OCI-LY7 (cell line): Measurements from ENCODE around the gene LILRB3. TPM values are rescaled to one million over a fixed set of nuclear protein-coding genes. Genes with fewer than 3 reads are reported as not detected.
"Not testable (repeated sequence)": the region's sequence is repeated elsewhere in the genome, so short reads cannot be mapped to it uniquely, and the experiment has no call there.

Source experiments
- BruUV-seq: library from RNA; stranded (reverse); fragments of 400-500 nt; replicated peaks from 2 replicates; lab custom pipeline; 2021; lab: Mats Ljungman, UMichigan
- CTCF ChIA-PET: fragments of 300-600 bp; sonication (Branson Sonifier 250); formaldehyde crosslinking; loops from one replicate; lab custom pipeline; 2022; ENCODE audit warnings: antibody characterized with exemption; ENCODE audit not compliant: unreplicated experiment; lab: Charles Lee
- POLR2A ChIA-PET: fragments of 300-600 bp; sonication (Branson Sonifier 250); formaldehyde crosslinking; loops from one replicate; lab custom pipeline; 2022; ENCODE audit warnings: antibody characterized with exemption; lab: Charles Lee
- DNase-seq: peaks from one replicate; pipeline ENCODE4 v3.0.0-alpha.2; 2015; ENCODE audit warnings: low spot score
- H2AFZ ChIP-seq: fragments of 200-600 bp; sonication (generic), shearing (Covaris generic); 2 replicates; pipeline ENCODE4 v1.6.1; 2014; ENCODE audit warnings: mild to moderate bottlenecking, antibody characterized with exemption, low read length, moderate library complexity
- H3K27ac ChIP-seq: fragments of 200-600 bp; sonication (generic); 2 replicates; pipeline ENCODE4 v1.5.1; 2014; ENCODE audit warnings: mixed run types, low read depth, mild to moderate bottlenecking, moderate library complexity, low read length, inconsistent platforms; ENCODE audit not compliant: poor library complexity, severe bottlenecking
- H3K36me3 ChIP-seq: fragments of 200-600 bp; sonication (generic); 2 replicates; pipeline ENCODE4 v1.6.1; 2014; ENCODE audit warnings: mild to moderate bottlenecking, antibody characterized with exemption, low read length, moderate library complexity, mixed read lengths; ENCODE audit not compliant: insufficient read depth
- H3K4me1 ChIP-seq: fragments of 200-600 bp; sonication (generic); 2 replicates; pipeline ENCODE4 v1.5.1; 2014; ENCODE audit warnings: mild to moderate bottlenecking, low read length; ENCODE audit not compliant: insufficient read depth, poor library complexity, severe bottlenecking
- H3K4me2 ChIP-seq: fragments of 200-600 bp; sonication (generic); 2 replicates; pipeline ENCODE4 v1.6.1; 2014; ENCODE audit warnings: mild to moderate bottlenecking, low read length
- H3K4me3 ChIP-seq: fragments of 200-600 bp; sonication (generic); 2 replicates; pipeline ENCODE4 v1.5.1; 2014; ENCODE audit warnings: mild to moderate bottlenecking, low read depth, low read length; ENCODE audit not compliant: poor library complexity, severe bottlenecking
- H3K79me2 ChIP-seq: fragments of 200-600 bp; sonication (generic); 2 replicates; pipeline ENCODE4 v1.6.1; 2016; ENCODE audit warnings: low read depth, mild to moderate bottlenecking, low read length, moderate library complexity, mixed read lengths; ENCODE audit not compliant: insufficient read depth
- H3K9me2 ChIP-seq: fragments of 200-600 bp; sonication (generic); 2 replicates; pipeline ENCODE4 v1.6.1; 2016; ENCODE audit warnings: mild to moderate bottlenecking, low read length, mixed read lengths; ENCODE audit not compliant: insufficient read depth
- H3K9me3 ChIP-seq: fragments of 200-600 bp; sonication (generic); 2 replicates; pipeline ENCODE4 v1.6.1; 2014; ENCODE audit warnings: mild to moderate bottlenecking, mixed run types, low read length, mixed read lengths
- H4K20me1 ChIP-seq: fragments of 200-600 bp; sonication (generic); 2 replicates; pipeline ENCODE4 v1.6.1; 2014; ENCODE audit warnings: mild to moderate bottlenecking, antibody characterized with exemption, low read length, moderate library complexity, mixed read lengths; ENCODE audit not compliant: insufficient read depth
- CTCF ChIP-seq: fragments of 200-600 bp; sonication (generic); conservative IDR thresholded peaks from 2 replicates; pipeline ENCODE4 v1.5.1; 2014; ENCODE audit warnings: mild to moderate bottlenecking, antibody characterized with exemption, low read length, moderate library complexity, mixed read lengths
- EZH2phosphoT487 ChIP-seq: fragments of 200-600 bp; sonication (generic); IDR thresholded peaks from 2 replicates; pipeline ENCODE4 v1.6.1; 2018; ENCODE audit warnings: low read depth, borderline replicate concordance, mild to moderate bottlenecking, mixed run types, antibody characterized with exemption, low read length, moderate library complexity, mixed read lengths
- intact Hi-C: fragments of 100-400 bp; cut with micrococcal nuclease; formaldehyde crosslinking; loops from one replicate; pipeline ENCODE4 v1.10.0; 2022; ENCODE audit not compliant: unreplicated experiment
- total RNA-seq, 2 experiments: library from RNA; depleted of rRNA in 1 of 2; stranded (reverse); fragments of >200 nt in 1 of 2; shearing (Covaris generic) in 1 of 2; gene quantifications; 2 replicates each; pipeline ENCODE4 v1.2.3, GENCODE V29; 2014 to 2022

Gene LILRB3
- total RNA-seq, 2 experiments from 2014 or later: not detected

- no TSS peak for BruUV-seq
- H3K9me2 ChIP-seq: no peaks in the 10 kb centered on the region
- H3K4me3 ChIP-seq: no peak overlapping the region
- DNase-seq: no peak
- H4K20me1 ChIP-seq: no peaks in the 10 kb centered on the region
- ChIA-PET POLR2A (no interaction called here), CTCF (no interaction called here)
- H3K27ac ChIP-seq: no peak overlapping the region
- no peak overlapping the region for H3K4me2 ChIP-seq
- H3K4me1 ChIP-seq: no peaks in the 10 kb centered on the region
- TF ChIP-seq CTCF: no peak
- H3K36me3 ChIP-seq: no peaks in the 10 kb centered on the region
- intact Hi-C loops: no loop called here
- H2AFZ ChIP-seq: no peak overlapping the region
- H3K79me2 ChIP-seq: no peaks in the 10 kb centered on the region
- H3K9me3 ChIP-seq: no peaks in the 10 kb centered on the region
Observed at GRCh38 chr19:54248016-54248601, 25.3 kb upstream of the LILRB3 start.

- ChIA-PET CTCF (no interaction called here), POLR2A (no interaction called here)
- Histone ChIP-seq H3K4me2 (no peak overlapping the region), H3K36me3 (no peaks in the 10 kb centered on the region), H2AFZ (no peak overlapping the region), H3K4me3 (no peak overlapping the region), H3K4me1 (no peaks in the 10 kb centered on the region), H3K9me2 (no peaks in the 10 kb centered on the region), H3K9me3 (no peaks in the 10 kb centered on the region), H3K79me2 (no peaks in the 10 kb centered on the region), H4K20me1 (no peaks in the 10 kb centered on the region), H3K27ac (no peak overlapping the region)
- DNase-seq: no peak
- TF ChIP-seq CTCF (no peak), EZH2phosphoT487 (no peak)
- BruUV-seq: no TSS peak
- intact Hi-C loops: no loop called here
Observed at GRCh38 chr19:54247106-54247930, 24.5 kb upstream of the LILRB3 start.

GRCh38 chr19:54245936-54246335 lies 23.1 kb upstream of the LILRB3 start:
- no peaks in the 10 kb centered on the region for H3K9me2 ChIP-seq
- no peak overlapping the region for H2AFZ ChIP-seq
- BruUV-seq: no TSS peak
- POLR2A ChIA-PET: no interaction called here
- CTCF ChIA-PET: no interaction called here
- no peaks in the 10 kb centered on the region for H3K9me3 ChIP-seq
- H3K36me3 ChIP-seq: no peaks in the 10 kb centered on the region
- H3K4me2 ChIP-seq: no peak overlapping the region
- no peaks in the 10 kb centered on the region for H3K79me2 ChIP-seq
- H3K4me3 ChIP-seq: no peak overlapping the region
- intact Hi-C loops: no loop called here
- no peak overlapping the region for H3K27ac ChIP-seq
- DNase-seq: no peak
- H4K20me1 ChIP-seq: no peaks in the 10 kb centered on the region
- H3K4me1 ChIP-seq: no peaks in the 10 kb centered on the region
- no peak for TF ChIP-seq CTCF
- TF ChIP-seq EZH2phosphoT487: no peak

- H3K9me3 ChIP-seq, H4K20me1 ChIP-seq, DNase-seq, H3K36me3 ChIP-seq, H3K27ac ChIP-seq, H3K79me2 ChIP-seq, POLR2A ChIA-PET, H3K9me2 ChIP-seq, H3K4me2 ChIP-seq, BruUV-seq, H3K4me3 ChIP-seq, H3K4me1 ChIP-seq, intact Hi-C loops, H2AFZ ChIP-seq, CTCF ChIA-PET: not testable (repeated sequence)
Observed at GRCh38 chr19:54243809-54244208, 21.0 kb upstream of the LILRB3 start.
